Peyer's patch (tissue), 4 donors: ENCODE data around the gene ADRM1. TPM values are rescaled to one million over a fixed set of nuclear protein-coding genes. Genes with fewer than 3 reads are reported as not detected.

Experiments
- DNase-seq, 3 donors: peaks; one replicate each; pipeline ENCODE4 v3.0.0-alpha.2; 2017 to 2019
- H3K27ac ChIP-seq, 4 donors: fragments of 200-600 bp; sonication (generic); one replicate each; pipeline ENCODE4 v1.5.1; 2016 to 2019
- H3K27me3 ChIP-seq, 2 donors: fragments of 200-600 bp; sonication (generic); one replicate each; pipeline ENCODE4 v1.5.1; 2019
- H3K36me3 ChIP-seq, 3 donors: fragments of 200-600 bp; sonication (generic); one replicate each; pipeline ENCODE4 v1.5.1; 2016 to 2019
- H3K4me1 ChIP-seq, 4 donors: fragments of 200-600 bp; sonication (generic); one replicate each; pipeline ENCODE4 v1.5.1; 2016 to 2019
- H3K4me3 ChIP-seq, 4 donors: fragments of 200-600 bp; sonication (generic); 1 replicate in 3 of 4; 2 replicates in 1 of 4; pipeline ENCODE4 v1.5.1; 2016 to 2019; ENCODE audit warnings: mild to moderate bottlenecking in 1 of 4
- H3K9me3 ChIP-seq, 4 donors: fragments of 200-600 bp; sonication (generic); one replicate each; pipeline ENCODE4 v1.5.1; 2016 to 2019; ENCODE audit warnings: mild to moderate bottlenecking in 1 of 4
- POLR2A ChIP-seq, 2 donors: fragments of 450-650 bp; IDR thresholded peaks; one replicate each; pipeline ENCODE4 v1.5.1; 2017; ENCODE audit warnings: antibody characterized with exemption in 2 of 2, mild to moderate bottlenecking in 2 of 2, moderate library complexity in 2 of 2
- total RNA-seq, 4 donors: library from RNA; depleted of rRNA; stranded (reverse); fragments of >200 nt; gene quantifications; one replicate each; pipeline ENCODE4 v1.1.0, GENCODE V29; 2016
- TF ChIP-seq, protein P1 (sequence below), 6 experiments: fragments of 450-650 bp in 4 of 6; fragments of 200-600 bp in 2 of 6; sonication (generic) in 1 of 6; IDR thresholded peaks; one replicate each; pipeline ENCODE4 v1.5.1; 2017 to 2019; ENCODE audit warnings: antibody characterized with exemption in 6 of 6, mild to moderate bottlenecking in 3 of 6, moderate library complexity in 1 of 6

Gene ADRM1
- total RNA-seq, 4 donors from 2014 or later = 90.8 to 136 (median 99.7) TPM

DNA sequence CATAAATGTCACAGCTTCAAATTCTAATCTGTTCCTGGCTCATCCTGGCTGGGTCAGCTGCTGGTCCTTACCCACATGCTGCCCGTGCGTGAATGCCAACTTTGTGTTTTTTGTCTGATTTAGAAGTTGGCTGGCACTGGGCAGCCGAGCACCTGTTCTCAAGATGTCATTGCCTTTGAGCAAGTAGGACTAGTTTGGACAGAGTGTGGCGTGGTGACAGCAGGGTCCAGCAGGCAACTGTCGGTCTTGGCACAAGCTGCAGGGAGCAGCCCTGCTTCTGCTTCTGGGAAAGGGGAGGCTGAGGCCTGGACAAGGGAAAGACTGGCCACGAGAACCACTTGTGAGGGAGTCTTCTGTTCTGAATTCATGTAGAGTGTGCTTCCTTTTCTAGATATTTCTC, 26.4 kb upstream of the ADRM1 start:
- Histone ChIP-seq H3K9me3 (no peaks in the 10 kb centered on the region), H3K4me1 (no peaks in the 10 kb centered on the region), H3K36me3 (peaks cover 0 to 74% (median 0%) of the 10 kb centered on the region in 3 donors), H3K4me3 (no peak overlapping the region), H3K27ac (no peak overlapping the region), H3K27me3 (no peaks in the 10 kb centered on the region)
- TF ChIP-seq, protein P1, sequence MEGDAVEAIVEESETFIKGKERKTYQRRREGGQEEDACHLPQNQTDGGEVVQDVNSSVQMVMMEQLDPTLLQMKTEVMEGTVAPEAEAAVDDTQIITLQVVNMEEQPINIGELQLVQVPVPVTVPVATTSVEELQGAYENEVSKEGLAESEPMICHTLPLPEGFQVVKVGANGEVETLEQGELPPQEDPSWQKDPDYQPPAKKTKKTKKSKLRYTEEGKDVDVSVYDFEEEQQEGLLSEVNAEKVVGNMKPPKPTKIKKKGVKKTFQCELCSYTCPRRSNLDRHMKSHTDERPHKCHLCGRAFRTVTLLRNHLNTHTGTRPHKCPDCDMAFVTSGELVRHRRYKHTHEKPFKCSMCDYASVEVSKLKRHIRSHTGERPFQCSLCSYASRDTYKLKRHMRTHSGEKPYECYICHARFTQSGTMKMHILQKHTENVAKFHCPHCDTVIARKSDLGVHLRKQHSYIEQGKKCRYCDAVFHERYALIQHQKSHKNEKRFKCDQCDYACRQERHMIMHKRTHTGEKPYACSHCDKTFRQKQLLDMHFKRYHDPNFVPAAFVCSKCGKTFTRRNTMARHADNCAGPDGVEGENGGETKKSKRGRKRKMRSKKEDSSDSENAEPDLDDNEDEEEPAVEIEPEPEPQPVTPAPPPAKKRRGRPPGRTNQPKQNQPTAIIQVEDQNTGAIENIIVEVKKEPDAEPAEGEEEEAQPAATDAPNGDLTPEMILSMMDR (IDR thresholded peaks at IDR 0.05) = no peak
- no peak for TF ChIP-seq POLR2A (IDR thresholded peaks at IDR 0.05)
- no peak for DNase-seq

DNA sequence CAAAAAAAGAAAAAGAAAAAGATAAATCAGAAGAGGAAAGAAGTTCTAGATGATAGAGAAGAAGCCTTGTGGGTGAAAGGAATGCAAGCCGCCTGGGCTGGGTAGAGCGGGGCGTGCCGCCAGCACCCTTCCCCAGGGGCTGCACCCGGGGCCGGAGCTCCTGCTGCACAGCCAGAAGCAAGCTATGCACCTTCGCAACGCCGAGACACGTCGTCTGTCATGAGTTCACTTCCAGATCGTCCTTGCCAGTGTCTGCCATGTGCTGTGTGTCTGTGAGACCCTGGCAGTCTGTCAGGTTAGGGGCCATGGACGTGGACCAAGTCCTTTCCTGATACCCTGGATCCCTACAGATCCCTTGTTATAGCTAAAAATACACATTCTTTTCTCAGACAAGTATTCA, 25.5 kb upstream of the ADRM1 start:
- TF ChIP-seq, protein P1 (IDR thresholded peaks at IDR 0.05) = no peak
- no peak for TF ChIP-seq POLR2A (IDR thresholded peaks at IDR 0.05)
- no peaks in the 10 kb centered on the region for H3K4me1 ChIP-seq
- no peaks in the 10 kb centered on the region for H3K9me3 ChIP-seq
- H3K4me3 ChIP-seq = no peak overlapping the region
- H3K27ac ChIP-seq = no peak overlapping the region
- no peak for DNase-seq
- H3K27me3 ChIP-seq = no peaks in the 10 kb centered on the region
- H3K36me3 ChIP-seq = peaks cover 0 to 74% (median 0%) of the 10 kb centered on the region in 3 donors

DNA sequence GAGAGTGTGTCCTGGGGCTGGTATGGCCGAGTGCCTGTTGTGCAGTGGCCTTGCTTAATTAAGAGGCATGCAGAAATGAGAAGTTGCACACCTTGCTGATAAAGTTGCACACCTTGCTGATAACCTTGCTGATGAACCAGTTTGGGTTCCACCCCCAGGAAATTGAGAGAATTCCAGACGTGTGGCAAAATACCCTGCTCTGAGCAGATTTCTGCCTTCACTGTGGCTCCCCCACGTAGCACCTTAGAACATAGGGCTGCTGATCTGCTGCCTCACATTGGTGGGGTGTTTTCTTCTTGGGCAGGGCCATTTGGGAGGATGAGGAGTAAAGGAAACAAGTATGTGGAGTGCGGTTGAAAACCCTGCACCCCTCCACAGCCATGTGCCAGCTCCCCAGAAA, 22.5 kb upstream of the ADRM1 start:
- Histone ChIP-seq H3K4me3 (no peak overlapping the region), H3K36me3 (peaks cover 0 to 77% (median 0%) of the 10 kb centered on the region in 3 donors), H3K9me3 (no peaks in the 10 kb centered on the region), H3K27me3 (no peaks in the 10 kb centered on the region), H3K27ac (no peak overlapping the region), H3K4me1 (no peaks in the 10 kb centered on the region)
- no peak for DNase-seq
- TF ChIP-seq POLR2A (IDR thresholded peaks at IDR 0.05) = no peak
- TF ChIP-seq, protein P1 (IDR thresholded peaks at IDR 0.05) = no peak

DNA sequence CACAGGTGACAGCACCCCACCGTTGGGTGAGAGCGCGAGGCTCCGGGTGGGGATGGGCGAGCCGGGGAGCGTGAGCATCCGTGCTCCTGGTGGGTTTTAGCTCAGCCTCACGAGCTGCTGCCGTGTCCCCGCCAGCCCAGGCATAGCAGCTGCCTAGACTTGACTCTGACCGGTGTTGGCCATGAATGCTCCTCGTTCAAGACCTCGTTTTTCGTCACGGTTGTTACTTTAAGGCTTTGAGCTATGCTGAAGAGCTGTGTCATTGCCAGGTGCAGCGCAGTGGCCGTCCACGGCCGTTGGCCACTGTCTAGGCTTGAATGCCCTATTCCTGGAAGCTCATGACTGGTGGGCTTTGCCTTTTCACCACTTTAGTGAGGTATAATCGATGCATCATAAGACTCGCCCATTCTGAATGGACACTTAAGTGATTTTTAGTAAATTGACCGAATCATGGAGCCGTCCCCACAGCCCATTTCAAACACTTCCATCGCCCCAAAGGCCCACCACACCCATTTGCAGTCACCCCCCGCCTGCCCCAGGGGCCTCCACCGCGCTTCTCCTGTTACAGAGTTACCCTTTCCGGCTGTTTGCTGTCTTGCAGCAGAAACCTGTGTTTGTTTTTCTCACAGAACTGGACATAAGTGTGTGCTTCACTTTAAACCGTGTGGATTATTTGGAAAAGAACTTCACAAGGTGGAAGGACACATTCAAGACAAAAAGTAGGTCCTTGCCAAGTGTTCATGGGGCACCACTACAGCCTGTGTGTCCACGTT, 21.4 kb upstream of the ADRM1 start:
- no peak for DNase-seq
- no peaks in the 10 kb centered on the region for H3K9me3 ChIP-seq
- TF ChIP-seq, protein P1 (IDR thresholded peaks at IDR 0.05) = no peak
- no peak for TF ChIP-seq POLR2A (IDR thresholded peaks at IDR 0.05)
- no peaks in the 10 kb centered on the region for H3K4me1 ChIP-seq
- peaks cover 0 to 80% (median 0%) of the 10 kb centered on the region in 3 donors for H3K36me3 ChIP-seq
- H3K4me3 ChIP-seq = no peak overlapping the region
- H3K27ac ChIP-seq = no peak overlapping the region
- no peaks in the 10 kb centered on the region for H3K27me3 ChIP-seq

DNA sequence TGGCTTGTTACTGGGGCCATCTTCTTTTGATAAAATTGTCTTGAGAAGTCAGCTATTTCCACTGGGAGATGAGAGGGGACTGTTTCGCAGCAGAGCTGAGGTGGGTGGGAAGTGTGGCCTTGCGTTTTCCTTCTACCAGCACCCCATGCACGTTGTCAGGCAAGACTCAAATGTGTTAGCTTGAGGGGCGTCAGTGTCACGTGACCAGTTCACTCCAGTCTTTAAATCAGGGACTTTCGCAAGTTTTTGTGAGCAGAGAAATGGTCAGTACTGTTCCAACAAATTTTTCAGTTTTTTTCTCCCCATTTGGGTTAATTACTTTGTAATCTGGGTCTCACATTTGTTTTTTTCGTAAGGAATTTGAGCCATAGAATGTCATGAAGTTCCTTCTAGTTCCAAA, 20.7 kb upstream of the ADRM1 start:
- H3K4me3 ChIP-seq = no peak overlapping the region
- H3K27ac ChIP-seq = no peak overlapping the region
- no peaks in the 10 kb centered on the region for H3K4me1 ChIP-seq
- peaks cover 0 to 84% (median 0%) of the 10 kb centered on the region in 3 donors for H3K36me3 ChIP-seq
- H3K9me3 ChIP-seq = no peaks in the 10 kb centered on the region
- no peak for DNase-seq
- H3K27me3 ChIP-seq = no peaks in the 10 kb centered on the region
- TF ChIP-seq, protein P1 (IDR thresholded peaks at IDR 0.05) = no peak
- TF ChIP-seq POLR2A (IDR thresholded peaks at IDR 0.05) = no peak
